Measurements from ENCODE around the gene SNTG2.

The SNTG2 gene

GRCh38 chr2:943821-944220, 6.8 kb upstream of the SNTG2 start:
- Histone ChIP-seq H3K27ac (no peak overlapping the region), H3K4me3 (no peak overlapping the region)
- no peak for TF ChIP-seq CTCF (IDR thresholded peaks at IDR 0.05)
- DNase-seq (ENCODE audit: low spot score): no peak

GRCh38 chr2:944693-945092, 6.0 kb upstream of the SNTG2 start:
- no peak for TF ChIP-seq CTCF (IDR thresholded peaks at IDR 0.05)
- no peak for DNase-seq (ENCODE audit: low spot score)
- no peak overlapping the region for H3K27ac ChIP-seq
- H3K4me3 ChIP-seq: no peak overlapping the region

- TF ChIP-seq CTCF (IDR thresholded peaks at IDR 0.05): no peak
These were observed 5.5 kb upstream of the SNTG2 start for GRCh38 chr2:945104-945503.

GRCh38 chr2:946073-946948, 4.3 kb upstream of the SNTG2 start:
- Histone ChIP-seq H3K27ac (no peak overlapping the region), H3K4me3 (no peak overlapping the region)
- TF ChIP-seq CTCF (IDR thresholded peaks at IDR 0.05): no peak
- DNase-seq (ENCODE audit: low spot score): no peak

More at GRCh38 chr2:945104-945503, 5.5 kb upstream of the SNTG2 start:
- Histone ChIP-seq H3K27ac (no peak overlapping the region), H3K4me3 (no peak overlapping the region)
- DNase-seq (ENCODE audit: low spot score): no peak

GRCh38 chr2:949384-950079, 1.1 kb upstream of the SNTG2 start:
- H3K27ac ChIP-seq: no peak overlapping the region
- DNase-seq (ENCODE audit: low spot score): no peak

GRCh38 chr2:951224-952006, 766 bp downstream of the SNTG2 start:
- TF ChIP-seq CTCF (IDR thresholded peaks at IDR 0.05): no peak
- Histone ChIP-seq H3K27ac (no peak overlapping the region), H3K4me3 (peak overlapping the region; percentile 72)
- no peak for DNase-seq (ENCODE audit: low spot score)

More at GRCh38 chr2:949384-950079, 1.1 kb upstream of the SNTG2 start:
- no peak for TF ChIP-seq CTCF (IDR thresholded peaks at IDR 0.05)
- H3K4me3 ChIP-seq: peak overlapping the region; percentile 72

Measured in coronary artery (tissue), 2 donors.